ENCODE results near the gene ARMH3.

GRCh38 chr10:102101152-102101551 is 45.2 kb upstream of the ARMH3 start:
- TF ChIP-seq EZH2phosphoT487 (IDR thresholded peaks at IDR 0.05; ENCODE audit: borderline replicate concordance, low read length) (no peak), CTCF (IDR thresholded peaks at IDR 0.05; ENCODE audit: low read depth, low read length, poor library complexity, severe bottlenecking) (no peak)

All from DOHH2 (cell line).